GM08714 (cell line): ENCODE data around the gene LYVE1.

Experiments used
- H3K4me3 ChIP-seq: fragments of 200-500 bp; sonication (Bioruptor generic); 2 replicates; pipeline ENCODE4 v1.5.1; 2014; ENCODE audit warnings: mild to moderate bottlenecking, low read length, inconsistent platforms
- ZNF274 ChIP-seq: IDR thresholded peaks from 2 replicates; pipeline ENCODE4 v1.6.1; 2012; ENCODE audit warnings: mild to moderate bottlenecking, low read depth, low read length

Gene LYVE1

GRCh38 chr11:10533323-10533722, 35.1 kb downstream of the LYVE1 start:
- no peak for TF ChIP-seq ZNF274
- H3K4me3 ChIP-seq = no peak overlapping the region

- TF ChIP-seq ZNF274 = no peak
- no peak overlapping the region for H3K4me3 ChIP-seq
These were observed 35.9 kb downstream of the LYVE1 start for GRCh38 chr11:10532526-10532925.

DNA sequence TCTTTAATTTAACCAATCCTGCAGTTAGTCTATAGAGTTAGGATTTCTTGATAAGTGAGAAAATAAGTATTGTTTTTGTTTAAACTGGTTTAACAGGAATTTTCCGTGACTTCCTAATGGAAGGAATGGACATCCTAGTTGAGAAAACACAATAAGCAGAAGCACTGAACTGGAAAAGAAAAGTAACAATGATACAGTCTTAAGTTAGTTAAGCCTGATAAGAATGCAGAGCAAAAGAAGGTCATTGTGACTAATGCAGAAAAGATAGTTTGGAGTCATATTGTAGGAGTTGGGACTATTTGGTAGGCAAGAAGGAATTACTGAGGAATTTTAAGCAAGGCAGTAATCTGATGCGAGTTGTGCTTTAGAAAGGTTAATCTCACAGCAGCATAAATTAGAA, 39.2 kb downstream of the LYVE1 start:
- TF ChIP-seq ZNF274 = no peak
- H3K4me3 ChIP-seq = no peak overlapping the region

GRCh38 chr11:10528121-10528520, 40.3 kb downstream of the LYVE1 start:
- no peak overlapping the region for H3K4me3 ChIP-seq

DNA sequence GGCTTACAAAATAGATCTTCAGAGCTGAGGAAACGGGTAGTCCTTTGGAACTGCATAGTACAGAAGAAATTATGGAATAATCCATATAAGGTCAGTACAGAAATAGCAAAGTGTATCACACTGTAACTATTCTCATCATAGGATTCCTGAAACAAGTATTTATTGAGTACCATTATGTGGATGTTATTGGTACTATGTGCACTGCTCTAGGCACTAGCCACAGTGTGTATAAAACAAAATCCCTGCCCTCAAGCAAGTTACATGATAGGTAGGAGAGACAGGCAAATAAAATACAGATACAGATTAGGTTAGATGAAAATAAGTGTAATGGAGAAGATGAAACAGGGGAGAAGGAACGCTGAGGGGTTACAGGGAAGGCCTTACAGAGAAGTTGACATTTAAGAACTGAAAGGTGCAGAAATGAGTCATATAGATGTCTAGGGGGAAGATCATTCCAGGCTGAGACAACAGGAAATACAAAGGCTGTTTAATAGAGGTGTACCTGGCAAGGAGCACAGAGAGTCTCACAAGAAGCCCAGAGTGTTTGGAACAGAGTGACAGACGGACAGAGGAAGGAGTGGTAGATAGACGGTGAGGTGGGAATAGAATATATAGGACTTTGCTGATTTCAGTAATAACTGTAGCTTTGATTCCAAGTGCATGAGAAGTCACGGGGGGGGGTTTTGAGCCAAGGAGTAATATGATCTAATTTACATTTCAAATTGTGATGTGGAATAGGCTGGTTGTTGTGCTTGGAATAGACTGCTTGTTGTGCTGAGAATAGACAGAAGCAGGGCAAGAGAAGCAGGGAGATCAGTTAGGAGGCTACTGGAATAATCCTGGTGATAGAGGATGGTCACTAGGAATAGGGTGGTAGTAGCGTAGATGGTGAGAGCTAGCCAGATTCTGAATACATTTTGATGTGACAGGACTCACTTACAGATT, 41.2 kb downstream of the LYVE1 start:
- TF ChIP-seq ZNF274 = no peak
- H3K4me3 ChIP-seq = no peak overlapping the region

More at GRCh38 chr11:10528121-10528520, 40.3 kb downstream of the LYVE1 start:
- TF ChIP-seq ZNF274 = no peak

- H3K4me3 ChIP-seq = no peak overlapping the region
- no peak for TF ChIP-seq ZNF274
These were observed 44.0 kb downstream of the LYVE1 start for GRCh38 chr11:10524471-10524870.

- TF ChIP-seq ZNF274 = no peak
- no peak overlapping the region for H3K4me3 ChIP-seq
These were observed 45.5 kb downstream of the LYVE1 start for GRCh38 chr11:10522921-10523320.

GRCh38 chr11:10522276-10522675, 46.2 kb downstream of the LYVE1 start:
- no peak for TF ChIP-seq ZNF274
- H3K4me3 ChIP-seq = no peak overlapping the region

DNA sequence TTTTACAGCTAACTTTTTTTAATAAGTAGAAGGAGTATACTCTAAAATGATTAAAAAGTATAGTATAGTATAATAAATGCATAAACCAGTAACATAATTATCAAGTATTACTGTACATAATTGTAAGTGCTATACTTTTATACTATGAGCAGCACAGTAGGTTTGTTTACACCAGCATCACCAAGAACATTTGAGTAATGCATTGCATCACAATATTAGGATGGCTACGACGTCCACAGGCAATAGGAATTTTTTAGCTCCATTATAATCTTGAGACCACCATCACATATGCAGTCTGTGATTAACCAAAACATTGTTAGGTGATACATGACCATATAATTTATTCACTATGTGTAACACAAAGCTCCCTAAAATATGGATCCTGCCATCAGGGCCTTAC, 47.9 kb downstream of the LYVE1 start:
- no peak for TF ChIP-seq ZNF274
- H3K4me3 ChIP-seq = no peak overlapping the region

GRCh38 chr11:10519630-10520029, 48.8 kb downstream of the LYVE1 start:
- no peak overlapping the region for H3K4me3 ChIP-seq
- no peak for TF ChIP-seq ZNF274

- TF ChIP-seq ZNF274 = no peak
- H3K4me3 ChIP-seq = no peak overlapping the region
These were observed 49.6 kb downstream of the LYVE1 start for GRCh38 chr11:10518891-10519290.

- no peak for TF ChIP-seq ZNF274
- H3K4me3 ChIP-seq = no peak overlapping the region
These were observed 50.3 kb downstream of the LYVE1 start for GRCh38 chr11:10518123-10518522.

- TF ChIP-seq ZNF274 = no peak
- H3K4me3 ChIP-seq = no peak overlapping the region
These were observed 53.0 kb downstream of the LYVE1 start for GRCh38 chr11:10515418-10515817.

- TF ChIP-seq ZNF274 = no peak
- H3K4me3 ChIP-seq = no peak overlapping the region
These were observed 53.8 kb downstream of the LYVE1 start for GRCh38 chr11:10514709-10515108.

DNA sequence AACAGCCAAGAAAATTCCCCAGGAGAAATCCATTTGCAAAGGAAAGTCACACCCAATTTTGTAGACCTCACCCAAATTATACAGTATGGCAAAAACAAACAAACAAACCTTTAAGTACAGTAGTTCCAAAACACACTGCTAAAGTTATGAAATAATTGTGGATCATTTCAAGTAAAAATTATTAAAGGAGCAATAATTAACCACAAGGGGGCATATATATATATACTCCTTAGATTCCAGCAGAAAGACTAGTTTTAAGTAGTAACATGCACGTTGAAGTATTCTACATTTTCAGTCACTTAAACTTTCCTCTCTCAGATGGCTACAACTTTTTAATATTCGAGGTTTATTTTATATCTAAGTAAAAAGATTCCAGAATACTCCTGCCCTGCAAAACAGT, 54.3 kb downstream of the LYVE1 start:
- no peak overlapping the region for H3K4me3 ChIP-seq
- TF ChIP-seq ZNF274 = no peak

GRCh38 chr11:10511181-10511621, 57.3 kb downstream of the LYVE1 start:
- H3K4me3 ChIP-seq = no peak overlapping the region
- no peak for TF ChIP-seq ZNF274
